SJCRH30 (cell line): ENCODE data around the gene CEND1. TPM values are rescaled to one million over a fixed set of nuclear protein-coding genes. Genes with fewer than 3 reads are reported as not detected.
"Not testable (repeated sequence)": the region's sequence is repeated elsewhere in the genome, so short reads cannot be mapped to it uniquely, and the experiment has no call there.

Experiments
- DNase-seq, 2 experiments: peaks; one replicate each; pipeline ENCODE4 v3.0.0-alpha.2; 2015 to 2020
- H3K27ac ChIP-seq: fragments of 250-450 bp; sonication (Bioruptor Pico); 2 replicates; pipeline ENCODE4 v1.5.1; 2020; ENCODE audit warnings: mild to moderate bottlenecking, moderate library complexity
- H3K27me3 ChIP-seq: fragments of 250-450 bp; sonication (Bioruptor Pico); 2 replicates; pipeline ENCODE4 v1.5.1; 2020; ENCODE audit warnings: mild to moderate bottlenecking, moderate library complexity
- H3K36me3 ChIP-seq: fragments of 250-450 bp; sonication (Bioruptor Pico); 2 replicates; pipeline ENCODE4 v1.5.1; 2020; ENCODE audit warnings: mild to moderate bottlenecking, moderate library complexity
- H3K4me1 ChIP-seq: fragments of 250-450 bp; sonication (Bioruptor Pico); 2 replicates; pipeline ENCODE4 v1.5.1; 2020; ENCODE audit warnings: mild to moderate bottlenecking, moderate library complexity
- H3K4me3 ChIP-seq: fragments of 250-450 bp; sonication (Bioruptor Pico); 2 replicates; pipeline ENCODE4 v1.5.1; 2020; ENCODE audit warnings: mild to moderate bottlenecking, moderate library complexity
- H3K9me3 ChIP-seq: fragments of 250-450 bp; sonication (Bioruptor Pico); replicated peaks from 2 replicates; pipeline ENCODE4 v1.5.1; 2020; ENCODE audit warnings: mild to moderate bottlenecking, moderate library complexity
- total RNA-seq: library from RNA; depleted of rRNA; stranded (reverse); fragments of >200 nt; shearing (Covaris generic); gene quantifications from 2 replicates; pipeline ENCODE4 v1.2.3, GENCODE V29; 2014; rRNA removed

CEND1 gene
- total RNA-seq, 1 experiment from 2014 or later = 1.5 TPM

GRCh38 chr11:742571-743201 lies 47.2 kb downstream of the CEND1 start:
- H3K4me1 ChIP-seq = no peaks in the 10 kb centered on the region
- H3K27me3 ChIP-seq = peaks cover 6% of the 10 kb centered on the region; the same call in 1 of the 2 replicates
- H3K9me3 ChIP-seq = no peaks in the 10 kb centered on the region
- no peak for DNase-seq
- no peak overlapping the region for H3K4me3 ChIP-seq
- H3K36me3 ChIP-seq = no peaks in the 10 kb centered on the region
- H3K27ac ChIP-seq = no peak overlapping the region

DNA sequence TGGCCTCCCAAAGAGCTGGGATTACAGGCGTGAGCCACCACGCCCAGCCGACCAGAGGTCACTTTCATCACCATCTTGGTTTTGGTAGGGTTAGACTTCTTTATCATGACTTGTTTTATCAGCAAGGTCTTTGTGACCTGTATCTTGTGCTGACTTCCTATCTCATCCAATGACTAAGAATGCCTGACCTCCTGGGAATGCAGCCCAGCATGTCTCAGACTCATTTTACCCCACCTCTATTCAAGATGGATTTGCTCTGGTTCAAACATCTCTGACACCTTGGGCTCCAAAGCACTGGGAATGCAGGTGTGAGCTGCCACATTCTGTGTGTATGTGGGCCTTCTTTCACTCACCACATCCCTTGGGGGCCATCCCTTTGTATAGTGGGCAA lies 47.7 kb downstream of the CEND1 start:
- Histone ChIP-seq H3K36me3 (no peaks in the 10 kb centered on the region), H3K4me1 (no peaks in the 10 kb centered on the region), H3K27ac (no peak overlapping the region), H3K4me3 (no peak overlapping the region), H3K27me3 (peaks cover 8% of the 10 kb centered on the region; the same call in 1 of the 2 replicates), H3K9me3 (no peaks in the 10 kb centered on the region)
- no peak for DNase-seq

DNA sequence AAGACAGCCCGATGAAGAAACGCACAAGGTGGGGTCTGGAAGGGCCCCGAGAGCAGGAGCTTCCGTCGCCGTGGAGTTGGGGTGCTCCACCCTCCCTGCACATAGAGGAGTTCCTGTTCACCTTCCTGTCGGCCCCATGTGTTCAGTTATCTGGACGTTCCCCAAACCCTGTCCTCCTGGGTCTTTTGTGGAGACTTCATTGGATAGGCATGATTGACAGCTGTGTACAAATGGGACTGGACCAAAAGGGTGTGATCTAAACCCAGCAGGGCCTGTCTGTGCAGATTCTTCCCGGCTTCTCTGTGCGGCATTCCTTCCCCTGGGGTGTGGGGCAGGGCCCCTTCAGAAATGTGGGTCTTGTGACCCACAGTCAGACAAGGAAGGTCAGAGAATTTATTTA lies 52.0 kb downstream of the CEND1 start:
- H3K27ac ChIP-seq, H3K9me3 ChIP-seq, H3K4me1 ChIP-seq, H3K4me3 ChIP-seq, DNase-seq, H3K27me3 ChIP-seq, H3K36me3 ChIP-seq: not testable (repeated sequence)

DNA sequence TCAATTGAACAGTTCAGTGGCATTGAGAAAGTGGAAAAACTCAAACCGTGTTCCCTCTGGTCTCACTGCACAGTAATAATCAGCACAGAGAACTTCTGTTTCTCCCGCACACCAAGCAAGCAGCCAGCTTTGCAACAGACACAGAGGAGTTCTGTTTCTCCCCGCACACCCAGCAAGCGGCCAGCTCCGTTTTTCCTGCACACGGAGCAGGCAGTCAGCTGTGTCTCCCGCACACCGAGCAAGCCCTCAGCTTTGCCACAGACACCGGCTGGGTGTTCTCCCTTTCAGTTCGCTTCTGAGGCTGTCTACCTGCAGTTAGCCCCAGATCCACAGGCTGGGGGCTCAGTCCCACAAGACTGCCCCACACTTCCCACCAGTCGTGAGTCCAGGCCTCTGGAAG lies 52.5 kb downstream of the CEND1 start:
- DNase-seq = no peak
- H3K4me1 ChIP-seq = no peaks in the 10 kb centered on the region
- no peak overlapping the region for H3K27ac ChIP-seq
- no peaks in the 10 kb centered on the region for H3K9me3 ChIP-seq
- H3K36me3 ChIP-seq = no peaks in the 10 kb centered on the region
- H3K27me3 ChIP-seq = peaks cover 8% of the 10 kb centered on the region; the same call in 1 of the 2 replicates
- H3K4me3 ChIP-seq = no peak overlapping the region

Other genes starting within 250 kb of the CEND1 start
- 0.43 and 0.51 TPM in 2 replicates for gene LMNTD2, start 229.4 kb downstream of the CEND1 start, total RNA-seq
- 6.9 and 7.4 TPM in 2 replicates for gene RASSF7, start 229.1 kb downstream of the CEND1 start, total RNA-seq
- 30.8 and 34.3 TPM in 2 replicates for gene PHRF1, start 213.6 kb downstream of the CEND1 start, total RNA-seq
- gene IRF7, start 174.1 kb downstream of the CEND1 start, total RNA-seq = 3.6 and 5.8 TPM in 2 replicates
- not detected in 2 replicates for gene CDHR5, start 165.1 kb downstream of the CEND1 start, total RNA-seq
- gene SCT, start 162.9 kb downstream of the CEND1 start, total RNA-seq = not detected in 2 replicates
- gene DRD4, start 152.8 kb downstream of the CEND1 start, total RNA-seq = not detected in 2 replicates
- gene DEAF1, start 94.9 kb downstream of the CEND1 start, total RNA-seq = 26.6 and 33.6 TPM in 2 replicates
- gene TMEM80, start 94.3 kb downstream of the CEND1 start, total RNA-seq = 10.7 and 17.7 TPM in 2 replicates
- 12.7 and 18.5 TPM in 2 replicates for gene EPS8L2, start 83.9 kb downstream of the CEND1 start, total RNA-seq
- 107 and 108 TPM in 2 replicates for gene TALDO1, start 42.6 kb downstream of the CEND1 start, total RNA-seq
- gene GATD1, start 12.6 kb downstream of the CEND1 start, total RNA-seq = 28.9 and 39.9 TPM in 2 replicates
- 20.2 and 22.4 TPM in 2 replicates for gene SLC25A22, start 8.2 kb upstream of the CEND1 start, total RNA-seq
- gene PIDD1, start 15.1 kb upstream of the CEND1 start, total RNA-seq = 18.3 and 21.2 TPM in 2 replicates
- 1,150 and 1,247 TPM in 2 replicates for gene RPLP2, start 19.9 kb upstream of the CEND1 start, total RNA-seq
- gene PNPLA2, start 28.8 kb upstream of the CEND1 start, total RNA-seq = 16.5 and 19.6 TPM in 2 replicates
- 1.6 and 1.9 TPM in 2 replicates for gene CRACR2B, start 37.8 kb upstream of the CEND1 start, total RNA-seq
- gene CD151, start 42.9 kb upstream of the CEND1 start, total RNA-seq = 122 and 133 TPM in 2 replicates
- 292 and 344 TPM in 2 replicates for gene POLR2L, start 52.4 kb upstream of the CEND1 start, total RNA-seq
- gene TSPAN4, start 52.8 kb upstream of the CEND1 start, total RNA-seq = 26.0 and 26.9 TPM in 2 replicates
- 51.4 and 56.7 TPM in 2 replicates for gene CHID1, start 120.7 kb upstream of the CEND1 start, total RNA-seq
- gene AP2A2, start 135.8 kb upstream of the CEND1 start, total RNA-seq = 40.6 and 42.6 TPM in 2 replicates
- not detected in 2 replicates for gene MUC6, start 246.6 kb upstream of the CEND1 start, total RNA-seq